Measurements from ENCODE around the gene KCNMB3.
"Not testable (repeated sequence)": the region's sequence is repeated elsewhere in the genome, so short reads cannot be mapped to it uniquely, and the experiment has no call there.

The KCNMB3 gene

GRCh38 chr3:179276743-179277142 is 25.8 kb upstream of the KCNMB3 start:
- POLR2A ChIA-PET, result no interaction called here
- TF ChIP-seq, protein P1, sequence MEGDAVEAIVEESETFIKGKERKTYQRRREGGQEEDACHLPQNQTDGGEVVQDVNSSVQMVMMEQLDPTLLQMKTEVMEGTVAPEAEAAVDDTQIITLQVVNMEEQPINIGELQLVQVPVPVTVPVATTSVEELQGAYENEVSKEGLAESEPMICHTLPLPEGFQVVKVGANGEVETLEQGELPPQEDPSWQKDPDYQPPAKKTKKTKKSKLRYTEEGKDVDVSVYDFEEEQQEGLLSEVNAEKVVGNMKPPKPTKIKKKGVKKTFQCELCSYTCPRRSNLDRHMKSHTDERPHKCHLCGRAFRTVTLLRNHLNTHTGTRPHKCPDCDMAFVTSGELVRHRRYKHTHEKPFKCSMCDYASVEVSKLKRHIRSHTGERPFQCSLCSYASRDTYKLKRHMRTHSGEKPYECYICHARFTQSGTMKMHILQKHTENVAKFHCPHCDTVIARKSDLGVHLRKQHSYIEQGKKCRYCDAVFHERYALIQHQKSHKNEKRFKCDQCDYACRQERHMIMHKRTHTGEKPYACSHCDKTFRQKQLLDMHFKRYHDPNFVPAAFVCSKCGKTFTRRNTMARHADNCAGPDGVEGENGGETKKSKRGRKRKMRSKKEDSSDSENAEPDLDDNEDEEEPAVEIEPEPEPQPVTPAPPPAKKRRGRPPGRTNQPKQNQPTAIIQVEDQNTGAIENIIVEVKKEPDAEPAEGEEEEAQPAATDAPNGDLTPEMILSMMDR (IDR thresholded peaks at IDR 0.05; ENCODE audit: control extremely low read depth, extremely low read depth, low read depth, missing control alignments), result no peak
- CTCF ChIA-PET, result interaction anchor here (0.8 to 2.0 kb wide), 4 partner anchors 10 to 44 kb away, joined by 3 to 6 read pairs (median 4); no protein-coding TSS in a partner anchor
- DNase-seq (ENCODE audit: extremely low spot score), result no peak

GRCh38 chr3:179276001-179276400 is 25.1 kb upstream of the KCNMB3 start:
- TF ChIP-seq, protein P1 (IDR thresholded peaks at IDR 0.05; ENCODE audit: control extremely low read depth, extremely low read depth, low read depth, missing control alignments), result no peak
- ChIA-PET CTCF (interaction anchor here (0.8 to 2.0 kb wide), 4 partner anchors 11 to 45 kb away, joined by 3 to 6 read pairs (median 4); no protein-coding TSS in a partner anchor), POLR2A (no interaction called here)
- DNase-seq (ENCODE audit: extremely low spot score), result no peak

GRCh38 chr3:179274434-179274833 is 23.5 kb upstream of the KCNMB3 start:
- POLR2A ChIA-PET; DNase-seq (ENCODE audit: extremely low spot score): not testable (repeated sequence)

DNA sequence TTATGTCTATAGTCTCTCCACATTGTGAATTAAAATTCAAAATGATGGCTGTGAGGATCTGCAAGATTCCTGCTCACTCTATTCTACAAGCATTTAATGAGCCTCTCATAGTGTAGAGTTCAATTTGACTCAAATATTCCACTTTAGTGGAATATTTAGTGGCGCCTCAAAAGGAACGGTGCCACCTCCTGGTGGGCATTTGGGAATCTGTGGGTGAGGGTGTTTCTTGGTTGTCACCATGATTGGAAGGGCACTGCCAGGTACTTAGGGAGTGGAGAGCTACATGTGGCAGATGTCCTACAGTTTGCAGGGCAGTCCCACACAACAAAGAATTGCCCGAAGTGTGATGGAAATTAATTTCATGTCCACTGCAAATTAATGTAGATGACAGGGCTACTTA is 21.5 kb upstream of the KCNMB3 start:
- CTCF ChIA-PET, result interaction anchor here (1.5 to 1.8 kb wide), 3 partner anchors 10 to 26 kb away, joined by 5 to 10 read pairs (median 5); no protein-coding TSS in a partner anchor

More at GRCh38 chr3:179274434-179274833, 23.5 kb upstream of the KCNMB3 start:
- CTCF ChIA-PET, result not testable (repeated sequence)

DNA sequence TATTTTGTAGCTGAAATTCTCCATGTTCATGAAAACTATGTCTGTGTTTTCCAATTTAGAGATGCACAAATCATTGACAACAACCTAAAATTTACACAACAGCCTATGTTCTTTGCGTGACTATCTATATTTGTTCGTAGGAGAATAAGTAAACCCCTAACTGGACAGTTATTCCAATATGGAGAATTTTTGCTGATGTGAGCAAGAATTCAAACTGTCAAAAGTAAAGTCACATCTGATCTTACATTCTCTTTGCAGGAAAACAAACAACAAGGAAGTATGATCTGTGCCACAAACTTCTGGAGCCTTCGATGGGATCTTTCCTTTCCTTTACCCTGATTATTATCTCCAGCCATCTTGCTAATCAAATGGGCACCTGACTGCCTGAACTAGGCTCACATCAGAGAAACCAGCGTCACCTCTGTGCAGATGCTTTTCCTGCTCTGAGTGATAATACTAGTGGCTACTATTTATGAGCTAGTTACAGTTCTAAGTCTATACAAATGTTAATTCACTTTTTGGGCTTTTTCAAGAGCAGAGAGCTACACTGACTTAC is 18.3 kb upstream of the KCNMB3 start:
- no peak for DNase-seq (ENCODE audit: extremely low spot score)
- CTCF ChIA-PET, result interaction anchor here (0.7 to 1.1 kb wide), 2 partner anchors 17 to 23 kb away, joined by 3 read pairs; no protein-coding TSS in a partner anchor
- TF ChIP-seq, protein P1 (IDR thresholded peaks at IDR 0.05; ENCODE audit: control extremely low read depth, extremely low read depth, low read depth, missing control alignments), result no peak
- POLR2A ChIA-PET, result no interaction called here

More for the DNA sequence above, 21.5 kb upstream of the KCNMB3 start:
- TF ChIP-seq, protein P1 (IDR thresholded peaks at IDR 0.05; ENCODE audit: control extremely low read depth, extremely low read depth, low read depth, missing control alignments), result no peak
- DNase-seq (ENCODE audit: extremely low spot score), result no peak
- POLR2A ChIA-PET, result no interaction called here

- no peak for DNase-seq (ENCODE audit: extremely low spot score)
- TF ChIP-seq, protein P1 (IDR thresholded peaks at IDR 0.05; ENCODE audit: control extremely low read depth, extremely low read depth, low read depth, missing control alignments), result no peak
- ChIA-PET CTCF (no interaction called here), POLR2A (no interaction called here)
These were observed 17.6 kb upstream of the KCNMB3 start for GRCh38 chr3:179268400-179269051.

- TF ChIP-seq, protein P1 (IDR thresholded peaks at IDR 0.05; ENCODE audit: control extremely low read depth, extremely low read depth, low read depth, missing control alignments), result no peak
- DNase-seq (ENCODE audit: extremely low spot score), result no peak
- ChIA-PET CTCF (interaction anchor here (0.9 to 1.5 kb wide), 4 partner anchors 43 to 184 kb away, joined by 3 read pairs; no protein-coding TSS in a partner anchor), POLR2A (no interaction called here)
These were observed 15.8 kb upstream of the KCNMB3 start for GRCh38 chr3:179266701-179267211.
